ENCODE results near the gene ACSS2.

ACSS2 gene

DNA sequence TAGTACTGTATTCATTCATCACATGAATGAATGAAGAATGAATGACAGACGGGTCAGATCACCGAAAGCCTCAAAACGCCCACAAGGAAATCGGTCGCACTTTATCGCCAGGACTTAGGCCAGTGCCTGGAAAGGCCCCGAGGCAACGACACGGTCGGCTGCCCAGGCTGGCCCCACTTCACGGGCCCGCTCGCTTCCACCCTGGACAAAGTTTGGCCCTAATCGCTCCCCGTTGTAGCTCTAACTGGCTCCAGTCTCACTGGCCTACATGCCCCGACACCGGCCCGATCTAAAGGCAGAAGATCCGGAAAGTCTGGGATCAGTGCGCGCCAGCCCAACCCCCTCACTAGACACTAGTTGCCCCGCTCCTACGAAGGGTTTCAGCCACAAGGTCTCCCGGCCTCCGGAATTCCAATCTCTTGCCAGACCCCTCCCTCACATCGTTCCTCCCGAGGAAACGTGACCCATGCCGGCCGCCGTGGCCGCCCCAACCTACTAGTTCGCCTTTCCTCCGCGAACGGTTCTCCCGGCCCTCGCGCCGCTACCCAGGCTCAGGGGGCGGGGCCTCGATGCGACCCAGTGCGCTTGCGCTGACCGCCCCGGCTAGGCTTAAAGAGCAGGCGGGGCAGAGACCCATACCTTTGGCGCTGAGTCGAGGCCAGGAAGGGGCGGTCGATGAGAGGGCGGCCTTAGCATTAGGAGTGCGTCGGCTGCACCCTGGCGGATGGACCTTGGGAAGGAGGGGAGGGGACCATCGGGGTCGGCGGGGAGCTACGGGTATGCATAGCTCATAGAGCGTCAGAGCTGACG is 79.0 kb downstream of the ACSS2 start, which contains the start of the genes GSS and MYH7B:
Gene GSS (minus strand): TSS at position 576 of the 810 bp plus-strand sequence. CDS start 3,954 bp downstream, outside the sequence.
Gene MYH7B (plus strand): TSS at position 638 of the 810 bp plus-strand sequence. CDS start 22,138 bp downstream, outside the sequence.
- in situ Hi-C loops (cut with HindIII; ENCODE audit: low sequenced_read_pairs): no loop called here
- DNase-seq (ENCODE audit: low read depth): peak; percentile 89

DNA sequence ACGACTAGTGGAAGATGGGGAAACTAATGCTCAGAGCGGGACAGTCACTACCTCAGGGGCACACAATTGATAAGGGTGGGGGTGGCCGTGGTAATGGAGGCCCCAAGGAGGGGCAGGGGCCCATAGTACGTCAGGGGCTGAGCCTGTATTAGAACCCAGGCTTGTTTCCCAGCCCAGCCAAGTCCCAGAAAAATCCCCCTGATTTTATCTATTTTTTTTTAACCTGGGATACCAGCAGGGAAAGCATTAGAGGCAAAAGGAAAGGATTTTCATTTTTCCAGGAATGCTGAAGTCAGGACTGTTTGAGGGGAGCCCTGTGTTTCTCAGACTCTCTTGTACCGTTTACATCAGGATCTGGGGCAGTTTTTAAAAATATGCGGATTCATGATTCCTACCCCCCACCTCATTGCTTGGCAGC is 79.6 kb downstream of the ACSS2 start:
- in situ Hi-C loops (cut with HindIII; ENCODE audit: low sequenced_read_pairs): no loop called here
- peak overlapping the region; percentile 62 for H3K4me3 ChIP-seq (ENCODE audit: low read depth, low read length)
- TF ChIP-seq, protein P1, sequence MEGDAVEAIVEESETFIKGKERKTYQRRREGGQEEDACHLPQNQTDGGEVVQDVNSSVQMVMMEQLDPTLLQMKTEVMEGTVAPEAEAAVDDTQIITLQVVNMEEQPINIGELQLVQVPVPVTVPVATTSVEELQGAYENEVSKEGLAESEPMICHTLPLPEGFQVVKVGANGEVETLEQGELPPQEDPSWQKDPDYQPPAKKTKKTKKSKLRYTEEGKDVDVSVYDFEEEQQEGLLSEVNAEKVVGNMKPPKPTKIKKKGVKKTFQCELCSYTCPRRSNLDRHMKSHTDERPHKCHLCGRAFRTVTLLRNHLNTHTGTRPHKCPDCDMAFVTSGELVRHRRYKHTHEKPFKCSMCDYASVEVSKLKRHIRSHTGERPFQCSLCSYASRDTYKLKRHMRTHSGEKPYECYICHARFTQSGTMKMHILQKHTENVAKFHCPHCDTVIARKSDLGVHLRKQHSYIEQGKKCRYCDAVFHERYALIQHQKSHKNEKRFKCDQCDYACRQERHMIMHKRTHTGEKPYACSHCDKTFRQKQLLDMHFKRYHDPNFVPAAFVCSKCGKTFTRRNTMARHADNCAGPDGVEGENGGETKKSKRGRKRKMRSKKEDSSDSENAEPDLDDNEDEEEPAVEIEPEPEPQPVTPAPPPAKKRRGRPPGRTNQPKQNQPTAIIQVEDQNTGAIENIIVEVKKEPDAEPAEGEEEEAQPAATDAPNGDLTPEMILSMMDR (IDR thresholded peaks at IDR 0.05; ENCODE audit: low read depth, low read length, missing control alignments): no peak
- no peak for DNase-seq (ENCODE audit: low read depth)

More for the DNA sequence above, 79.0 kb downstream of the ACSS2 start, which contains the start of the genes GSS and MYH7B:
- TF ChIP-seq, protein P1 (IDR thresholded peaks at IDR 0.05; ENCODE audit: low read depth, low read length, missing control alignments): peak; percentile 52
- peak within 1 kb of the TSS; percentile 62 for H3K4me3 ChIP-seq (ENCODE audit: low read depth, low read length)

DNA sequence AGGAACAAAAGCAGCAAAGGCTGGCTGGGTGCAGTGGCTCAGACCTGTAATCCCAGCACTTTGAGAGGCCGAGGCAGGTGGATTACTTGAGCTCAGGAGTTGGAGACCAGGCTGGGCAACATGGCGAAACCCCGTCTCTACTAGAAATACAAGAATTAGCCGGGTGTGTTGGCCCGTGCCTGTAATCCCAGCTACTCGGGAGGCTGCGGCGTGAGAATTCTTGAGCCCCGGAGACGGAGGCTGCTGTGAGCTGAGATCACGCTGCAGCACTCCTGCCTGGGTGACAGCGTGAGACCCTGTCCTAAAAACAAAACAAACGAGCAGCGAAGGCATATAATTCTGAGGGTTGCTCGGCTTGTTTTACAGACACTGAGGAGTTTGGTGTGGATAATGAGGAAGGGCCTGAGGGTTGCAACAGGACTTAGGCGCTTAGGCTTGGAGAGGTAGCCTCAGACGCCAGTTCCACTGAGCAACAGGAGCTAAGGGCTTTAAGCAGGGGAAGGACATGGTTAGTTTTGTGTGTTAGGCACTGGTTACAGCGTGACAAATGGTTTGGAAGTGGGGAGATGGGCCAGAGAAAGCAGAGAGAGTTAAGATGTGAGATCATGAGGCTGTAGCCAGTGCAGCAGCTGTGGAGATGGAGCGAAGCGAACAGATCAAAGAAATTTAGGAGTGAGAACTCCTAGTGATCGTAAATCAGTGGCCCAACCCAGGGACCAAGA is 80.5 kb downstream of the ACSS2 start:
- TF ChIP-seq, protein P1 (IDR thresholded peaks at IDR 0.05; ENCODE audit: low read depth, low read length, missing control alignments): no peak
- no peak overlapping the region for H3K4me3 ChIP-seq (ENCODE audit: low read depth, low read length)
- in situ Hi-C loops (cut with HindIII; ENCODE audit: low sequenced_read_pairs): no loop called here
- DNase-seq (ENCODE audit: low read depth): no peak

DNA sequence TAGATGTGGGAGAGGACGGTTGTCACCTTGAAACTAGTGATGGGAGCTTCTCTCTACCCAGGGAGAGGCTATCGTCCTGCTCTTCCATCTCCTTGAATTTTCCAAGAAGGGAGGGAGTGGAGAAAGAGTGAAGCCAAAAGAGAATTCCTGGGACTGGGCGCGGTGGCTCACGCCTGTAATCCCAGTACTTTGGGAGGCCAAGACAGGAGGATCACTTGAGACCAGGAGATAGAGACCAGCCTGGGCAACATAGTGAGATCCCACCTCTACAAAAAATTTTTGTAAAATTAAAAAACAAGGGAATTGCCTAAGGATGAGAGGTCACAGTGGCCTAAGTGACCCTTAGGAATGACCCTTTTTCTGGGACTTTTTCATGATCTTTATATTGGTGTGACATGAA is 88.1 kb downstream of the ACSS2 start:
- in situ Hi-C loops (cut with HindIII; ENCODE audit: low sequenced_read_pairs): no loop called here
- no peak overlapping the region for H3K4me3 ChIP-seq (ENCODE audit: low read depth, low read length)
- TF ChIP-seq, protein P1 (IDR thresholded peaks at IDR 0.05; ENCODE audit: low read depth, low read length, missing control alignments): no peak
- no peak for DNase-seq (ENCODE audit: low read depth)

DNA sequence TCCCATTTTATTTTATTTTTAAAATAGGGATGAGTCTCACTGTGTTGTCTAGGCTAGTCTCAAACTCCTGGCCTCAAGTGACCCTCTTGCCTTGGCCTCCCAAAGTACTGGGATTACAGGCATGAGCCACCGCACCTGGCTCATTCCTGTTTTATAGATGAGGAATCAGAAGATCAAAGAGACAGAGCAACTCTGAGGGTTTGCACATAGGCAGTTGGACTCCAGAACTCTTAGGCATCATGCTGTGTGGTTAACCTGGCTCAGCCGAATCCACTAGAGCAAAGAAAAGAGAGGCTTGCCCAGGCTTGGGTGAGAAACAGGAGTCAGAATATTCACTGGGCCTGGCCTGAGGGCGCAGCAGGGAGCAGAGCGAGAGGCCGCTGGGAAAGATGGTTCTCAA is 88.6 kb downstream of the ACSS2 start:
- TF ChIP-seq, protein P1 (IDR thresholded peaks at IDR 0.05; ENCODE audit: low read depth, low read length, missing control alignments): no peak
- in situ Hi-C loops (cut with HindIII; ENCODE audit: low sequenced_read_pairs): no loop called here
- no peak for DNase-seq (ENCODE audit: low read depth)
- H3K4me3 ChIP-seq (ENCODE audit: low read depth, low read length): no peak overlapping the region

DNA sequence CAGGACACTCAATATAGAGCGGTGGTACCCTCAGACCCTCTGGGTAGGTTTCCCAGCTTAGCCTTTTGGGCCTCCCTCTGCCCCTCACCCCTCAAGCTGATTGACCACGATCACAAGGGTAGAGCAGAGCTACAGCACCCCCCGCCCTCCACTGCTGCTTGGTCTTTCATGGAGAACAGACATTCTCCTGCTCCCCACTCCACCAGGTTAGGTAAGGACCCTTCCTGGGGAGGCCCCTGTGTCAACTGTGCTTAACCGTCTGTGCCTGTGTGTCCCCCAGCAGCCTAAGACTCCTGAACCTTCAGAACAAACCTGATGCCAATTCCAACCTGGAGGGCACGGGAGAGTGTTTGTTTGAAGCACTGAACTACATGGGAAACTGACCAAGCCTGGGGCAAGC is 91.0 kb downstream of the ACSS2 start:
- DNase-seq (ENCODE audit: low read depth): no peak
- TF ChIP-seq, protein P1 (IDR thresholded peaks at IDR 0.05; ENCODE audit: low read depth, low read length, missing control alignments): no peak
- in situ Hi-C loops (cut with HindIII; ENCODE audit: low sequenced_read_pairs): no loop called here
- H3K4me3 ChIP-seq (ENCODE audit: low read depth, low read length): no peak overlapping the region
